ENCODE measurements around the gene COL28A1.

- TF ChIP-seq CTCF (IDR thresholded peaks at IDR 0.05) (no peak), POLR2A (IDR thresholded peaks at IDR 0.05) (no peak)
Measured at GRCh38 chr7:7435978-7436377, 99.7 kb downstream of the COL28A1 start.

Data from adrenal gland (tissue), 5 donors.